ENCODE data around the gene SYT13. TPM values are rescaled to one million over a fixed set of nuclear protein-coding genes. Genes with fewer than 3 reads are reported as not detected.

Gene SYT13
- total RNA-seq, 1 experiment from 2014 or later, result 9.4 TPM

DNA sequence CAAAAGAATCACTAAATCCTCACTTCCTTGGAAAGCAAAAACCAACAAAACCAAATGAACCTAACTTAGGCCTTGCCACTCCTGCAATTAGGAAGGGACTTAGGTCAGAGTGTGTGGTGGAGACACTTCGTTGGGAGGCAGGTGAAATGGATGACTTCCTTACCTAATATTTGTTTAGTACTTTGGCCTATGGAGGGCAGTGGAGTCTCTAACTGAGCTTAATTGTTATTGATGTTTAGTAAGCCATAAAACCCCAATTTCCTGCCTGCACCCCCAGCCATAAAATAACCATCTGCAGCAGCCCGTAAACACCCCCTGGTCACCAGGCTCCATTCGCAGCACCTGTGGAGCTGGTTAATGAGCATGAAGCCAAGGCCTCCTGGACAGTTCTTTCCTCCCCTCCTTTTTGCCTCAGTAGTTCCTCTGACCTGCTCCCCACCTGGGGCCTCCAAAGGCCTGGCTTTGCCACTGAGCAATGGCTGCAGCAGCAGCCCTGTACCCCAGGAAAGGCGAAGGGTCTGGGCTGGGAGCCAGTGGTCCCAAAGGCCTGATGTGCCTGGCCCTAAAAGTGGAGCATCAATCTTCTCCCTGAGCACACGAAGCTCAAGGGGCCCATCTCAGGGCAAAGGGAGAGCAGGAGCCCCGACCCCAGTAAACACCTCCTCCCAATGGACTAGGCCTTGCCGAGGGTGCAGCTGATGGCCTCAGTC, 15.6 kb upstream of the SYT13 start:
- no peak overlapping the region for H3K4me3 Mint-ChIP-seq (ENCODE audit: unreplicated experiment)
- TF ChIP-seq CTCF (IDR thresholded peaks at IDR 0.05; ENCODE audit: insufficient read depth in 1 of 2, low read depth in 1 of 2, low read length in 1 of 2, severe bottlenecking in 1 of 2, unreplicated experiment in 1 of 2), result no peak
- H3K27ac Mint-ChIP-seq (ENCODE audit: unreplicated experiment), result no peak overlapping the region
- ChIA-PET POLR2A (no interaction called here), CTCF (no interaction called here)
- H3K4me1 Mint-ChIP-seq (ENCODE audit: low read depth, unreplicated experiment), result no peaks in the 10 kb centered on the region
- peaks cover 14% of the 10 kb centered on the region for H3K27me3 Mint-ChIP-seq (ENCODE audit: insufficient read depth, unreplicated experiment)
- intact Hi-C loops (cut with micrococcal nuclease; ENCODE audit: unreplicated experiment), result no loop called here
- H3K36me3 Mint-ChIP-seq (ENCODE audit: insufficient read depth, unreplicated experiment), result no peaks in the 10 kb centered on the region
- H3K4me1 ChIP-seq, result no peaks in the 10 kb centered on the region
- H3K27me3 ChIP-seq (replicated peaks; ENCODE audit: control insufficient read depth, insufficient read depth, low read length), result no peaks in the 10 kb centered on the region
- no peak overlapping the region for H3K4me3 ChIP-seq (ENCODE audit: low read depth, low read length)
- no peaks in the 10 kb centered on the region for H3K9me3 Mint-ChIP-seq (ENCODE audit: unreplicated experiment)
- DNase-seq, result no peak
- no TSS peak for BruUV-seq (replicated peaks)
- H3K36me3 ChIP-seq (ENCODE audit: control insufficient read depth, insufficient read depth, low read length), result no peaks in the 10 kb centered on the region
- no peaks in the 10 kb centered on the region for H3K9me3 ChIP-seq

- no peak overlapping the region for H3K4me3 Mint-ChIP-seq (ENCODE audit: unreplicated experiment)
- no peaks in the 10 kb centered on the region for H3K36me3 Mint-ChIP-seq (ENCODE audit: insufficient read depth, unreplicated experiment)
- Histone ChIP-seq H3K36me3 (ENCODE audit: control insufficient read depth, insufficient read depth, low read length) (no peaks in the 10 kb centered on the region), H3K27me3 (replicated peaks; ENCODE audit: control insufficient read depth, insufficient read depth, low read length) (no peaks in the 10 kb centered on the region), H3K9me3 (no peaks in the 10 kb centered on the region), H3K4me3 (ENCODE audit: low read depth, low read length) (no peak overlapping the region), H3K4me1 (no peaks in the 10 kb centered on the region)
- ChIA-PET POLR2A (no interaction called here), CTCF (no interaction called here)
- no peak for DNase-seq
- no TSS peak for BruUV-seq (replicated peaks)
- no peaks in the 10 kb centered on the region for H3K9me3 Mint-ChIP-seq (ENCODE audit: unreplicated experiment)
- intact Hi-C loops (cut with micrococcal nuclease; ENCODE audit: unreplicated experiment), result no loop called here
- H3K4me1 Mint-ChIP-seq (ENCODE audit: low read depth, unreplicated experiment), result no peaks in the 10 kb centered on the region
- H3K27ac Mint-ChIP-seq (ENCODE audit: unreplicated experiment), result no peak overlapping the region
- H3K27me3 Mint-ChIP-seq (ENCODE audit: insufficient read depth, unreplicated experiment), result peaks cover 9% of the 10 kb centered on the region
- TF ChIP-seq CTCF (IDR thresholded peaks at IDR 0.05; ENCODE audit: insufficient read depth in 1 of 2, low read depth in 1 of 2, low read length in 1 of 2, severe bottlenecking in 1 of 2, unreplicated experiment in 1 of 2), result no peak
Observed at GRCh38 chr11:45300715-45301114, 14.6 kb upstream of the SYT13 start.

DNA sequence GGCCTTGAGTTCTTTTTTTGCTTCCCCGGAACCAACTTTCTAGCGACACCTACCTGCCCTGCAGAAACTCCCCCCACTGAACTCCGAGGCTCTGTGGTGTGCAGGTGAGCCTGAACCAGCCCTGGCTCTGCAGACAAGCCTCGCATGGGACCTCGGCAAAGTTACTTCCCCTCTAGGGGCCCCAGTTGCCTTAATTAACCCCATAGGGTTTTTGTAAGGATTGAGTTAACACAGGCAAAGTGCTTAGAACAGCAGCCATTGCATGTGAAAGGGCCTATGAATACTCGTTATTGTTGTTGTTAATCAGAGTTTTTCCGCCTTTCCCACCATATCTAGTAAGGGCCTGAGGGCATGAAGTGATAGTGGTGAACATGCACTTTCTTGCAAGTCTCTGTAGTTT, 12.6 kb upstream of the SYT13 start:
- DNase-seq, result no peak
- POLR2A ChIA-PET, result no interaction called here
- intact Hi-C loops (cut with micrococcal nuclease; ENCODE audit: unreplicated experiment), result loop anchor here (10.0 kb wide), 1 partner anchor 364 kb away; no protein-coding TSS in a partner anchor
- CTCF ChIA-PET, result no interaction called here
- Mint-ChIP-seq H3K27ac (ENCODE audit: unreplicated experiment) (no peak overlapping the region), H3K9me3 (ENCODE audit: unreplicated experiment) (no peaks in the 10 kb centered on the region), H3K4me1 (ENCODE audit: low read depth, unreplicated experiment) (peaks cover 6% of the 10 kb centered on the region), H3K27me3 (ENCODE audit: insufficient read depth, unreplicated experiment) (no peaks in the 10 kb centered on the region), H3K4me3 (ENCODE audit: unreplicated experiment) (no peak overlapping the region), H3K36me3 (ENCODE audit: insufficient read depth, unreplicated experiment) (no peaks in the 10 kb centered on the region)
- Histone ChIP-seq H3K9me3 (no peaks in the 10 kb centered on the region), H3K36me3 (ENCODE audit: control insufficient read depth, insufficient read depth, low read length) (no peaks in the 10 kb centered on the region), H3K4me3 (ENCODE audit: low read depth, low read length) (no peak overlapping the region), H3K27me3 (replicated peaks; ENCODE audit: control insufficient read depth, insufficient read depth, low read length) (no peaks in the 10 kb centered on the region), H3K4me1 (no peaks in the 10 kb centered on the region)
- TF ChIP-seq CTCF (IDR thresholded peaks at IDR 0.05; ENCODE audit: insufficient read depth in 1 of 2, low read depth in 1 of 2, low read length in 1 of 2, severe bottlenecking in 1 of 2, unreplicated experiment in 1 of 2), result no peak
- no TSS peak for BruUV-seq (replicated peaks)
